DLD1 (cell line): ENCODE data around the gene PRSS27.

Experiments
- in situ Hi-C: cut with HindIII; loops from 2 replicates; pipeline ENCODE4 v1.10.0; 2017; ENCODE audit warnings: low sequenced_read_pairs

PRSS27 gene

GRCh38 chr16:2752035-2752849, 32.2 kb upstream of the PRSS27 start, which contains the start of gene SRRM2:
Gene SRRM2 (plus strand): TSS chr16:2752638. CDS start chr16:2756365, 3,727 bp downstream.
- in situ Hi-C loops, result no loop called here

GRCh38 chr16:2751577-2752034, 31.6 kb upstream of the PRSS27 start:
- in situ Hi-C loops, result no loop called here

- in situ Hi-C loops, result no loop called here
Observed at GRCh38 chr16:2749936-2750335, 29.9 kb upstream of the PRSS27 start.

- in situ Hi-C loops, result no loop called here
Observed at GRCh38 chr16:2749476-2749875, 29.5 kb upstream of the PRSS27 start.

- in situ Hi-C loops, result no loop called here
Observed at GRCh38 chr16:2748757-2749455, 28.9 kb upstream of the PRSS27 start.

- in situ Hi-C loops, result no loop called here
Observed at GRCh38 chr16:2745961-2746360, 25.9 kb upstream of the PRSS27 start.

- in situ Hi-C loops, result no loop called here
Observed at GRCh38 chr16:2745116-2745890, 25.3 kb upstream of the PRSS27 start.

- in situ Hi-C loops, result no loop called here
Observed at GRCh38 chr16:2744711-2745110, 24.7 kb upstream of the PRSS27 start.

GRCh38 chr16:2743007-2743810, 23.2 kb upstream of the PRSS27 start:
- in situ Hi-C loops, result no loop called here

GRCh38 chr16:2742323-2743006, 22.4 kb upstream of the PRSS27 start:
- in situ Hi-C loops, result no loop called here

- in situ Hi-C loops, result no loop called here
Observed at GRCh38 chr16:2741168-2741567, 21.1 kb upstream of the PRSS27 start.

GRCh38 chr16:2740476-2740875, 20.5 kb upstream of the PRSS27 start:
- in situ Hi-C loops, result no loop called here

- in situ Hi-C loops, result no loop called here
Observed at GRCh38 chr16:2739625-2740430, 19.8 kb upstream of the PRSS27 start.

- in situ Hi-C loops, result no loop called here
Observed at GRCh38 chr16:2738615-2739014, 18.6 kb upstream of the PRSS27 start.

GRCh38 chr16:2737895-2738418, 17.9 kb upstream of the PRSS27 start:
- in situ Hi-C loops, result no loop called here

GRCh38 chr16:2737238-2737605, 17.2 kb upstream of the PRSS27 start:
- in situ Hi-C loops, result no loop called here

GRCh38 chr16:2736476-2737237, 16.6 kb upstream of the PRSS27 start:
- in situ Hi-C loops, result no loop called here

- in situ Hi-C loops, result no loop called here
Observed at GRCh38 chr16:2734844-2735515, 15.0 kb upstream of the PRSS27 start.
